ENCODE data around the gene PFN3. TPM values are rescaled to one million over a fixed set of nuclear protein-coding genes. Genes with fewer than 3 reads are reported as not detected.

The PFN3 gene
- total RNA-seq, 1 experiment from 2014 or later: not detected

DNA sequence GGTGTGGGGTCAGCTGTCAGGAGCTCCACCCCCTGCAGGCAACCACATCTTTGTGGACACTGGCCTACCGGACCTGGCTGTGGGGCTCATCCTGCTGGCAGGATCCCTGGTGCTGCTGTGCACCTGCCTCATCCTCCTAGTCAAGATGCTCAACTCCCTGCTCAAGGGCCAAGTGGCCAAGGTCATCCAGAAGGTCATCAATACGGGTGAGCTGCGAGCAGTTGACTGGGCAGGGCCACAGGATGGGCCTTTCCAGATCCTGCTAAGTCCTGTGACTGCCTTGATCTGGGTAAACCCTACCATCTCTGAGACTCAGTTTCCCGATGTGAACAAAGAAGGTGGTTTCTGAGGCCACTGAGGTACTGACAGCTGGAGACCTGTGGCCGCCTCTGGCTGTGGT, 6.5 kb downstream of the PFN3 start:
- DNase-seq: no peak
- Mint-ChIP-seq H3K27ac (ENCODE audit: unreplicated experiment) (no peak overlapping the region), H3K4me3 (ENCODE audit: low read depth, unreplicated experiment) (no peak overlapping the region), H3K36me3 (ENCODE audit: insufficient read depth, unreplicated experiment) (peaks cover 19% of the 10 kb centered on the region), H3K9me3 (ENCODE audit: low read depth, unreplicated experiment) (no peaks in the 10 kb centered on the region), H3K27me3 (ENCODE audit: unreplicated experiment) (no peaks in the 10 kb centered on the region), H3K4me1 (ENCODE audit: low read depth, unreplicated experiment) (peaks cover 27% of the 10 kb centered on the region)
- intact Hi-C loops (cut with micrococcal nuclease; ENCODE audit: unreplicated experiment): no loop called here
- CTCF ChIA-PET: interaction anchor here (0.6 to 5.3 kb wide), 2 partner anchors 10 to 44 kb away, joined by 4 to 94 read pairs; no protein-coding TSS in a partner anchor
- TF ChIP-seq, protein P1, sequence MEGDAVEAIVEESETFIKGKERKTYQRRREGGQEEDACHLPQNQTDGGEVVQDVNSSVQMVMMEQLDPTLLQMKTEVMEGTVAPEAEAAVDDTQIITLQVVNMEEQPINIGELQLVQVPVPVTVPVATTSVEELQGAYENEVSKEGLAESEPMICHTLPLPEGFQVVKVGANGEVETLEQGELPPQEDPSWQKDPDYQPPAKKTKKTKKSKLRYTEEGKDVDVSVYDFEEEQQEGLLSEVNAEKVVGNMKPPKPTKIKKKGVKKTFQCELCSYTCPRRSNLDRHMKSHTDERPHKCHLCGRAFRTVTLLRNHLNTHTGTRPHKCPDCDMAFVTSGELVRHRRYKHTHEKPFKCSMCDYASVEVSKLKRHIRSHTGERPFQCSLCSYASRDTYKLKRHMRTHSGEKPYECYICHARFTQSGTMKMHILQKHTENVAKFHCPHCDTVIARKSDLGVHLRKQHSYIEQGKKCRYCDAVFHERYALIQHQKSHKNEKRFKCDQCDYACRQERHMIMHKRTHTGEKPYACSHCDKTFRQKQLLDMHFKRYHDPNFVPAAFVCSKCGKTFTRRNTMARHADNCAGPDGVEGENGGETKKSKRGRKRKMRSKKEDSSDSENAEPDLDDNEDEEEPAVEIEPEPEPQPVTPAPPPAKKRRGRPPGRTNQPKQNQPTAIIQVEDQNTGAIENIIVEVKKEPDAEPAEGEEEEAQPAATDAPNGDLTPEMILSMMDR (IDR thresholded peaks at IDR 0.05; ENCODE audit: unreplicated experiment): no peak
- no TSS peak for BruUV-seq (replicated peaks)

DNA sequence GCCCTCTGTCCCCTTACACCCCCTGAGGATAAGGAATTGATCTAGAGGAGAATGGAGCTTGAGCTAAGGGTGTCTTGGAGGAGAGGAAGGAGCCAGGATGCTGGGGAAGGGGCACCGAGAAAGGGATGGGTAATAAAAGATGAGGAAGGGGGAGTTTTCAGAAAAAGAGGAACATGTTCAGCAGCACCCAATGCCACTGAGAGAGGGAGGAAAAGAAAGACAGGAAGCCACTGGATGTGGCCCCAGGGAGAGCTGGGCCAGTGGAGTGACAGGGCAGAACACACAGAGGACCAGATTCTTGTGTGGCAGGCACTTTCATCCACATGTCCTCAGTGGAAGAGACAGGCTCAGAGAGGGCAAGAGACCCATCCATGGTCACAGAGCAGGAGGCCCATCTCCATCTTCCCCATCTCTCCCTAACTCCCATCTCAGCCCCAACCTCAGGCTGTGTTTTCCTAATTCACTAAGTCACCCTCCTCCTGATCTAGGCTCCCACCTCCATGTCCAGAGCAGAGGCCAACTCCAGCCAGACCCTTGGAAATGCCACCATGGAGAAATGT, 7.2 kb downstream of the PFN3 start:
- TF ChIP-seq, protein P1 (IDR thresholded peaks at IDR 0.05; ENCODE audit: unreplicated experiment): no peak

DNA sequence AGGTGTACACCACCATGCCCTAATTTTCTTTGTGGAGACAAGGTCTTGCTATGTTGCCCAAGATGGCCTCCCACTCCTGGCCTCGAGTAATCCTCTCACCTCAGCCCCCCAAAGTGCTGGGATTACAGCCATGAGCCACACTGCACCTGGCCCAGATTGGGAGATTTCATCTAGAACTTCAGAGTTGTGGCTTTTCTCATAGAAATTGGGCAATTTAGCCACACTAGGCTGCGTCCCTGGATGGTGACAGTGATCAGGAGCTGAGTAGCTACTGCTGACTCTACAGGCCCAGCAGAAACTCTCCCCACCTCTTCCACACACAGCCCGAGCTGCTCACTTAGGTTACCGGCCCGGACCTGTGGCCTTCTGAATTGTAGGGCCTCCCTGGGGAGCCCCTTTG, 7.7 kb downstream of the PFN3 start:
- CTCF ChIA-PET: interaction anchor here (5.3 kb wide), 1 partner anchor 11 kb away, joined by 94 read pairs; no protein-coding TSS in a partner anchor

More for the DNA sequence above, 7.2 kb downstream of the PFN3 start:
- Mint-ChIP-seq H3K36me3 (ENCODE audit: insufficient read depth, unreplicated experiment) (peaks cover 19% of the 10 kb centered on the region), H3K4me3 (ENCODE audit: low read depth, unreplicated experiment) (no peak overlapping the region), H3K4me1 (ENCODE audit: low read depth, unreplicated experiment) (peaks cover 34% of the 10 kb centered on the region), H3K9me3 (ENCODE audit: low read depth, unreplicated experiment) (no peaks in the 10 kb centered on the region), H3K27me3 (ENCODE audit: unreplicated experiment) (no peaks in the 10 kb centered on the region), H3K27ac (ENCODE audit: unreplicated experiment) (no peak overlapping the region)
- BruUV-seq (replicated peaks): no TSS peak
- CTCF ChIA-PET: interaction anchor here (5.3 kb wide), 1 partner anchor 11 kb away, joined by 94 read pairs; no protein-coding TSS in a partner anchor
- no peak for DNase-seq
- intact Hi-C loops (cut with micrococcal nuclease; ENCODE audit: unreplicated experiment): no loop called here

DNA sequence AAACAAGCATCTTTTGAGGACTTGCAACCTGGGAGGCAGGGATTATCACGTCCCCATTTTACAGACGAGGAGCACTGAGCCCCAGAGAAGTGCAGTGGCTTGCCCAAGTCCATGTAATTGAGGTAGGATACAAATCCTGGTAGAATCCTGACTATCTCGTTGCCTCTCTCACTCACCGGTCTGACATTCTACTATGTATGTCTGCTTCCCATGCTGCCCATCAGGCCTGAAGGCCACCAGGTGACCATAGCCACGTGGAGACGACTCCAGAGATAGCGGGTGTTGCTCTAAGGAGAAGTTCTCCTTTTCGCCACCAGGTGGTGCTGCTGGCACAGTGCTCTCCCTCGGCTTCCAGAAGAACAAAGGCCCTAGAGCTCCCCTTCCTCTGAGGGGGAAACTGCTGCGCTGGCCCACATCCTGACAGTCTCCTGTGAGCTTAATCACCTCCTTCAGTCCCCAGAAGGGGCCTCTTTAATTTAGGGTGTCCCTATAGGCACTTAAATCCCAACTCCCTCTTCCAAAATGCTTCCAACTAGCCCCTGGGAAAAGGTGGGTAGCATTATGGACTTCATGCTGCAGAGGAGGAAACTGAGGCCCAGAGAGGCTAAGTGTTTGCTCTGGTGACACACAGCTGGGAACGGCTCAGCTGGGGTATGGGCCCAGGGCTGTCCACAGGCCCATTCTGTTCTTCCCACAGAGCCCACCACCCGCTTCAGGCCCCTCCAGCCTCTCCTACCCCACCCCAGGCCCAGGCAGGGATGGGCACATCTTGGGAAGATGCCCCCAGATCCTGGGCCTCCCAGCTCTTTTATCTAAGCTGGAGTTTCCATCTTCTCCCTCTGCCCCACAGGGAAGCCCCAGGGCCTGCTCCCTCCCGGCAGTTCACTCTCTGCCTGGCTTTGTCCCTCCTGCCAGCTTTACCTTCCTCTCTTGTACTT, 9.8 kb downstream of the PFN3 start:
- TF ChIP-seq, protein P1 (IDR thresholded peaks at IDR 0.05; ENCODE audit: unreplicated experiment): peak; percentile 99
- CTCF ChIA-PET: interaction anchor here (0.6 to 5.3 kb wide), 27 partner anchors 12 to 110 kb away, joined by 3 to 94 read pairs (median 5); partner anchors contain the start of genes GRK6, LMAN2, MXD3 and PDLIM7
- H3K27ac Mint-ChIP-seq (ENCODE audit: unreplicated experiment): peak overlapping the region; percentile 82
- peaks cover 19% of the 10 kb centered on the region for H3K36me3 Mint-ChIP-seq (ENCODE audit: insufficient read depth, unreplicated experiment)
- intact Hi-C loops (cut with micrococcal nuclease; ENCODE audit: unreplicated experiment): loop anchor here (1.0 to 2.0 kb wide), 2 partner anchors 72 to 111 kb away; no protein-coding TSS in a partner anchor
- H3K4me1 Mint-ChIP-seq (ENCODE audit: low read depth, unreplicated experiment): peaks cover 38% of the 10 kb centered on the region
- TSS peak; percentile 63 for BruUV-seq (replicated peaks)
- peak; percentile 95 for DNase-seq
- H3K9me3 Mint-ChIP-seq (ENCODE audit: low read depth, unreplicated experiment): no peaks in the 10 kb centered on the region
- H3K4me3 Mint-ChIP-seq (ENCODE audit: low read depth, unreplicated experiment): peak overlapping the region; percentile 51
- H3K27me3 Mint-ChIP-seq (ENCODE audit: unreplicated experiment): no peaks in the 10 kb centered on the region

More for the DNA sequence above, 7.7 kb downstream of the PFN3 start:
- H3K36me3 Mint-ChIP-seq (ENCODE audit: insufficient read depth, unreplicated experiment): peaks cover 19% of the 10 kb centered on the region
- peaks cover 38% of the 10 kb centered on the region for H3K4me1 Mint-ChIP-seq (ENCODE audit: low read depth, unreplicated experiment)
- BruUV-seq (replicated peaks): no TSS peak
- no peaks in the 10 kb centered on the region for H3K9me3 Mint-ChIP-seq (ENCODE audit: low read depth, unreplicated experiment)
- intact Hi-C loops (cut with micrococcal nuclease; ENCODE audit: unreplicated experiment): no loop called here
- TF ChIP-seq, protein P1 (IDR thresholded peaks at IDR 0.05; ENCODE audit: unreplicated experiment): no peak
- DNase-seq: no peak
- H3K27ac Mint-ChIP-seq (ENCODE audit: unreplicated experiment): no peak overlapping the region
- H3K27me3 Mint-ChIP-seq (ENCODE audit: unreplicated experiment): no peaks in the 10 kb centered on the region
- H3K4me3 Mint-ChIP-seq (ENCODE audit: low read depth, unreplicated experiment): no peak overlapping the region
